Motor neuron (in vitro differentiated cells): ENCODE results near the gene ZNF775. TPM values are rescaled to one million over a fixed set of nuclear protein-coding genes. Genes with fewer than 3 reads are reported as not detected.
A peak's percentile ranks its signal among the peaks of the same experiment; 100 is the strongest.

Experiments used
- ATAC-seq, 8 experiments: fragments of 200-7000 bp; cut with Tn5 transposase; replicated peaks in 6 of 8; 2 replicates each; pipeline ENCODE4 v1.8.0; 2021; ENCODE audit warnings: mild to moderate bottlenecking in 8 of 8, moderate library complexity in 8 of 8
- H3K27ac ChIP-seq, 2 donors: fragments of 250-450 bp; sonication (Bioruptor Pico); 2 replicates each; pipeline ENCODE4 v1.9.0; 2021; ENCODE audit warnings: antibody characterized with exemption in 2 of 2, mild to moderate bottlenecking in 2 of 2, moderate library complexity in 1 of 2
- H3K4me1 ChIP-seq, 2 donors: fragments of 250-450 bp; sonication (Bioruptor Pico); replicated peaks in 1 of 2; 2 replicates each; pipeline ENCODE4 v1.6.1; 2021; ENCODE audit warnings: antibody characterized with exemption in 2 of 2, mild to moderate bottlenecking in 2 of 2, moderate library complexity in 1 of 2
- H3K4me3 ChIP-seq, 5 donors: fragments of 250-450 bp; sonication (Bioruptor Pico); 2 replicates each; pipeline ENCODE4 v1.9.0; 2021; ENCODE audit warnings: antibody characterized with exemption in 5 of 5, mild to moderate bottlenecking in 5 of 5, moderate library complexity in 4 of 5
- WGBS, 10 experiments: fragments of 450-650 bp; shearing (Covaris generic); methylation state at CpG; one replicate each; pipeline ENCODE4 v1.0.0; 2022; 5-methylcytosine and 5-hydroxymethylcytosine counted together
- in situ Hi-C, 9 experiments: fragments of 400-800 bp; cut with MboI; loops; one replicate each; pipeline ENCODE4 v1.15.0; 2021; ENCODE audit warnings: low sequenced_read_pairs in 9 of 9, low pct_unique_long_range_greater_than_20kb in 2 of 9; ENCODE audit not compliant: unreplicated experiment in 9 of 9
- total RNA-seq, 8 experiments: library from RNA; unstranded; fragments of 300-600 nt; gene quantifications; 2 replicates each; pipeline versions ENCODE4 v1.2.3 to v1.2.4, GENCODE V29; 2022

Gene ZNF775
- total RNA-seq, 8 experiments from 2014 or later, result 1.6 to 12.5 (median 8.1) TPM

- peak; percentile 94 to 100 (median 100) for ATAC-seq
- no peak overlapping the region for H3K27ac ChIP-seq
- in situ Hi-C loops, result loop anchor here in 3 of 9 experiments (25.0 kb wide), 3 partner anchors 134 to 566 kb away; partner anchors contain the start of genes ATP6V0E2 (in 1 of the 3), KCNH2 (in 1 of the 3) and NOS3 (in 1 of the 3)
- WGBS, 10 experiments, result 0 to 27% (median 18%) methylated on average over 5 to 21 of the region's 27 CpGs
- H3K4me3 ChIP-seq, result no peak overlapping the region
- peaks cover under 1 to 2% of the 10 kb centered on the region in 2 donors for H3K4me1 ChIP-seq
Measured at GRCh38 chr7:150420987-150421674, 42.0 kb downstream of the ZNF775 start.

GRCh38 chr7:150421831-150422230 is 42.7 kb downstream of the ZNF775 start:
- in situ Hi-C loops, result loop anchor here in 3 of 9 experiments (25.0 kb wide), 3 partner anchors 135 to 565 kb away; partner anchors contain the start of genes ATP6V0E2 (in 1 of the 3), KCNH2 (in 1 of the 3) and NOS3 (in 1 of the 3)

GRCh38 chr7:150425670-150426069 is 46.5 kb downstream of the ZNF775 start:
- in situ Hi-C loops, result loop anchor here in 1 of 9 experiments (25.0 kb wide), 1 partner anchor 337 kb away; no protein-coding TSS in a partner anchor
- WGBS, 10 experiments, result 80% methylated on average over 2 of the region's 4 CpGs; no CpG with 5 or more reads in 9 of the 10 experiments
- H3K4me3 ChIP-seq, result no peak overlapping the region
- no peak for ATAC-seq
- no peak overlapping the region for H3K27ac ChIP-seq
- peaks cover 7 to 13% of the 10 kb centered on the region in 2 donors for H3K4me1 ChIP-seq

More at GRCh38 chr7:150421831-150422230, 42.7 kb downstream of the ZNF775 start:
- Histone ChIP-seq H3K4me3 (no peak overlapping the region), H3K27ac (no peak overlapping the region), H3K4me1 (no peaks in the 10 kb centered on the region)
- ATAC-seq, result no peak
- 50 to 93% (median 85%) methylated on average over 2 to 16 of the region's 17 CpGs; no CpG with 5 or more reads in 3 of the 10 experiments for WGBS, 10 experiments

GRCh38 chr7:150428671-150429451 is 49.7 kb downstream of the ZNF775 start:
- Histone ChIP-seq H3K4me3 (no peak overlapping the region), H3K4me1 (peaks cover 7 to 13% of the 10 kb centered on the region in 2 donors), H3K27ac (no peak overlapping the region)
- in situ Hi-C loops, result loop anchor here in 1 of 9 experiments (25.0 kb wide), 1 partner anchor 333 kb away; no protein-coding TSS in a partner anchor
- ATAC-seq, result peak in 7 of 8 experiments; percentile 42 to 95 (median 47)
- WGBS, 10 experiments, result 0 to 100% (median 35%) methylated on average over 1 to 4 of the region's 11 CpGs; no CpG with 5 or more reads in 6 of the 10 experiments

GRCh38 chr7:150429699-150430098 is 50.6 kb downstream of the ZNF775 start:
- Histone ChIP-seq H3K4me1 (peaks cover 7 to 13% of the 10 kb centered on the region in 2 donors), H3K27ac (no peak overlapping the region), H3K4me3 (no peak overlapping the region)
- WGBS, 10 experiments, result 78 to 93% (median 84%) methylated on average over 2 to 3 of the region's 8 CpGs; no CpG with 5 or more reads in 6 of the 10 experiments
- ATAC-seq, result no peak
- in situ Hi-C loops, result loop anchor here in 1 of 9 experiments (25.0 kb wide), 1 partner anchor 333 kb away; no protein-coding TSS in a partner anchor

- no peak overlapping the region for H3K27ac ChIP-seq
- 0 to 86% (median 49%) methylated on average over 2 to 12 of the region's 14 CpGs; no CpG with 5 or more reads in 2 of the 10 experiments for WGBS, 10 experiments
- no peak for ATAC-seq
- H3K4me1 ChIP-seq, result peaks cover 7 to 13% of the 10 kb centered on the region in 2 donors
- in situ Hi-C loops, result loop anchor here in 1 of 9 experiments (25.0 kb wide), 1 partner anchor 332 kb away; no protein-coding TSS in a partner anchor
- no peak overlapping the region for H3K4me3 ChIP-seq
Measured at GRCh38 chr7:150430465-150431085, 51.4 kb downstream of the ZNF775 start.

GRCh38 chr7:150431839-150432658 is 52.9 kb downstream of the ZNF775 start:
- in situ Hi-C loops, result loop anchor here in 1 of 9 experiments (25.0 kb wide), 1 partner anchor 330 kb away; no protein-coding TSS in a partner anchor
- no peak overlapping the region for H3K27ac ChIP-seq
- peaks cover 7 to 13% of the 10 kb centered on the region in 2 donors for H3K4me1 ChIP-seq
- 38 to 100% (median 73%) methylated on average over 1 to 7 of the region's 7 CpGs; no CpG with 5 or more reads in 1 of the 10 experiments for whole genome bisulfite sequencing, 10 experiments
- no peak overlapping the region for H3K4me3 ChIP-seq
- no peak for ATAC-seq

- Histone ChIP-seq H3K4me1 (peaks cover 0 to 7% of the 10 kb centered on the region in 2 donors), H3K27ac (no peak overlapping the region), H3K4me3 (no peak overlapping the region)
- WGBS, 10 experiments, result 14 to 100% (median 66%) methylated on average over 1 to 13 of the region's 14 CpGs
- no peak for ATAC-seq
- in situ Hi-C loops, result loop anchor here in 1 of 9 experiments (25.0 kb wide), 1 partner anchor 329 kb away; no protein-coding TSS in a partner anchor
Measured at GRCh38 chr7:150432915-150433892, 54.1 kb downstream of the ZNF775 start.

GRCh38 chr7:150434240-150434639 is 55.1 kb downstream of the ZNF775 start:
- no peaks in the 10 kb centered on the region for H3K4me1 ChIP-seq
- in situ Hi-C loops, result loop anchor here in 1 of 9 experiments (25.0 kb wide), 1 partner anchor 328 kb away; no protein-coding TSS in a partner anchor
- WGBS, 10 experiments, result 56 to 78% (median 70%) methylated on average over 1 to 7 of the region's 8 CpGs; no CpG with 5 or more reads in 3 of the 10 experiments
- ATAC-seq, result no peak
- no peak overlapping the region for H3K4me3 ChIP-seq
- H3K27ac ChIP-seq, result no peak overlapping the region

- Histone ChIP-seq H3K4me3 (no peak overlapping the region), H3K27ac (no peak overlapping the region), H3K4me1 (no peaks in the 10 kb centered on the region)
- WGBS, 10 experiments, result 33 to 100% (median 58%) methylated on average over 2 to 4 of the region's 4 CpGs; no CpG with 5 or more reads in 2 of the 10 experiments
- in situ Hi-C loops, result loop anchor here in 1 of 9 experiments (25.0 kb wide), 1 partner anchor 327 kb away; no protein-coding TSS in a partner anchor
- no peak for ATAC-seq
Measured at GRCh38 chr7:150435047-150435389, 55.9 kb downstream of the ZNF775 start.
